GM18498 (cell line): ENCODE data around the gene QSOX2.
A peak's percentile ranks its signal among the peaks of the same experiment; 100 is the strongest.

Source experiments
- ATAC-seq: cut with Tn5 transposase; IDR thresholded peaks from one replicate; pipeline ENCODE4 v1.9.1; 2021; ENCODE audit warnings: mild to moderate bottlenecking, moderate library complexity; ENCODE audit not compliant: unreplicated experiment

Gene QSOX2

GRCh38 chr9:136245219-136246150 lies at the start of gene QSOX2:
QSOX2 (minus strand) TSS chr9:136245812; CDS start chr9:136245803, 9 bp downstream.
- peak; percentile 61 for ATAC-seq

GRCh38 chr9:136295055-136295454 lies 49.4 kb upstream of the QSOX2 start:
- ATAC-seq, result no peak

- ATAC-seq, result no peak
These were observed 48.8 kb upstream of the QSOX2 start for GRCh38 chr9:136294437-136294836.

- ATAC-seq, result no peak
These were observed 48.0 kb upstream of the QSOX2 start for GRCh38 chr9:136293476-136294077.

- ATAC-seq, result no peak
These were observed 47.2 kb upstream of the QSOX2 start for GRCh38 chr9:136292591-136293448.

- ATAC-seq, result no peak
These were observed 46.5 kb upstream of the QSOX2 start for GRCh38 chr9:136292026-136292538.

- ATAC-seq, result no peak
These were observed 45.9 kb upstream of the QSOX2 start for GRCh38 chr9:136291306-136292025.

- no peak for ATAC-seq
These were observed 44.9 kb upstream of the QSOX2 start for GRCh38 chr9:136290508-136291000.

GRCh38 chr9:136289651-136290507 lies 44.3 kb upstream of the QSOX2 start:
- ATAC-seq, result no peak

- no peak for ATAC-seq
These were observed 42.5 kb upstream of the QSOX2 start for GRCh38 chr9:136287960-136288753.

- no peak for ATAC-seq
These were observed 41.4 kb upstream of the QSOX2 start for GRCh38 chr9:136286987-136287379.

- no peak for ATAC-seq
These were observed 40.9 kb upstream of the QSOX2 start for GRCh38 chr9:136286359-136286986.

GRCh38 chr9:136285501-136286358 lies 40.1 kb upstream of the QSOX2 start:
- ATAC-seq, result no peak

- no peak for ATAC-seq
These were observed 39.3 kb upstream of the QSOX2 start for GRCh38 chr9:136284951-136285350.

GRCh38 chr9:136284311-136284710 lies 38.7 kb upstream of the QSOX2 start:
- ATAC-seq, result no peak

- ATAC-seq, result peak; percentile 83
These were observed 38.0 kb upstream of the QSOX2 start for GRCh38 chr9:136283291-136284235.
